MV-4-11 (cell line): ENCODE data around the gene CATSPERB.
A peak's percentile ranks its signal among the peaks of the same experiment; 100 is the strongest.
"Not testable (repeated sequence)": the region's sequence is repeated elsewhere in the genome, so short reads cannot be mapped to it uniquely, and the experiment has no call there.

Experiments used
- DNase-seq: peaks from one replicate; lab custom pipeline; 2025; lab: John Stamatoyannopoulos, UW

CATSPERB gene, protein sequence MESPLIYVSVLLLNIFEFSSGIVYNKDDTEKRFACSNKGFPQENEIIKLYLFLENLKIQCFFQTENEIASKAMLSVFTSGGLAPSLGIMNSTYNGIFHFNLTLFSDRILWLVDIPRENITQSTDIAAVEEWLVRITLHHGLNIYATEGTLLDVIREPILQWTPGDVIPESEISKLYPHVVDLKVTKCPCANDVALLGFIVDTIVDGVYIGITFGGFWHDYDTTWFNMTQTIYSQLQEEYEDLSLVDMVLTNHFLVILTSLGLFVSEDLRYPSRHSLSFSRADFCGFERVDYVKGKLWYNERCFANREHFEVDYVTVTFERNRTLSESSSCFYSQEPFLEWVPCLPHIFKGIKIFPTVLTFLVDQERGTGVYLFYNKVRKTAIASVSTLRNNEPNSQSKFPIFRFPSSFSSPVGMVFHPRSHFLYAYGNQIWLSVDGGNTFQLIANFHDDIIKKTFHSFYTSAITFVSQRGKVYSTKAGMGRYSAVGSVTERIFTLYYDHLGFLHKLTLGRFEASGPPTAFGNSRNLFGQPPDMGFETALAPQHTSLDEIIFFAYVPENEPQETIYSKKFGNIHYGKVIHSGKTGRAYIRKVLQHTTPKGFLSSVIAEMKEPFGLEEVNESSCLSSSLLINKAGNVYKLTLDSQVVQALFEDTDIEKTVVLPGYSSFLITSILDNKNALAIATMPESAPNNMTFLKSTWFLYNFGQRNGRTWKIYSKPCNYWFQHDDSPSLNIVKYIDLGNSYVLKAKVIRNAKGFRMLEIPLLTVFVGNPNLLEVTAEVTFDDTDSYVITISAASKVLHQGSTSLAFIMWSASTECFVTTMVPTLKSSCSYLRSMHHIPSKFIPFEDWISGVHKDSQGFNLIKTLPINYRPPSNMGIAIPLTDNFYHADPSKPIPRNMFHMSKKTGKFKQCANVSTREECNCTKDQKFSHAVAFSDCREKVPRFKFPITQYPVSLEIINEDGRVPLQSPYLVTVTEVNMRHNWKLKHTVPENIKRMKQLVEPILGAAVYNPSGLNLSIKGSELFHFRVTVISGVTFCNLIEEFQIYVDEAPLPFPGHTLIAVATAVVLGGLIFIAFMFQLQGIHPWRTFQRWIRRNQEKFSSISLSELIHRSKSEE

GRCh38 chr14:91731986-91732385, at the start of gene CATSPERB:
CATSPERB (minus strand) TSS chr14:91732086; CDS start chr14:91729479, 2,607 bp downstream.
- no peak for DNase-seq

DNA sequence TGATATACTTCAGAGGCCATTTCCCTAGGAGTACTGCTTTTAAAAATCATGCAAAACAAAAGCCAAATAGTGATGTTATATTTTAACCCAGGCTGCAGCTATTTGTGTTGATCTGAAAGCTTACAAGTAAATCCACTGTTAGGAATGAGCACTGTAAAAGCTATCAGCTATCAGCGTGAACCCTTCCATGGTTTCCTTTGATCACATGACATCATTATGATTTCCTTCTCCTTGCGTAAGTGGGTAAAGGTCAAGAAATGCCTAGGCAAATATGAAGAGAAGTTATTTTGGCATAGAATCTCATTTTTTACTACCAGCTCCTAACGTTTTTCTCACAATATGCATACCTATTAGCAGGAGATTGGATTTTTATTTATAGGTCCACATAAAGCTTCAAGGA, 48.6 kb upstream of the CATSPERB start:
- no peak for DNase-seq

DNA sequence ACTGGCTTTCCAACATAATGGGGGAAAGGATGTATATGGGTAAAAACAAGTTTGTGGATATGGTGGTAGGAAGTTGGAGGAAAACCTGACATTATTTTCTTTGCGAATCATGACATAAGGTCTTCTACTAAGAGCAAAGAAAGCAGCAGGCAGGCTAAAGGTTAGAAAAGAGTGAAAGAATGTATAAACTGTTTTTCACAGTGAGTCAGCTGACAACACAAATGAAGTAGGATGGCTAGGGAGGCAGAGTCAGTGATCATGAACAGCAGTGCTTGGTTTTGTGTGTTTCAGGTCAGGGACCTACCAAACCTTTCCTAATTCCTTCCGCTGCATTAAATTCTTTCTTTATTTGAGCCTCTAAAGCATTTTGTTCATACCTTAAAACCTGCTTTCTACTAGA, 46.3 kb upstream of the CATSPERB start:
- no peak for DNase-seq

GRCh38 chr14:91774140-91775096, 42.5 kb upstream of the CATSPERB start:
- peak; percentile 11 for DNase-seq

DNA sequence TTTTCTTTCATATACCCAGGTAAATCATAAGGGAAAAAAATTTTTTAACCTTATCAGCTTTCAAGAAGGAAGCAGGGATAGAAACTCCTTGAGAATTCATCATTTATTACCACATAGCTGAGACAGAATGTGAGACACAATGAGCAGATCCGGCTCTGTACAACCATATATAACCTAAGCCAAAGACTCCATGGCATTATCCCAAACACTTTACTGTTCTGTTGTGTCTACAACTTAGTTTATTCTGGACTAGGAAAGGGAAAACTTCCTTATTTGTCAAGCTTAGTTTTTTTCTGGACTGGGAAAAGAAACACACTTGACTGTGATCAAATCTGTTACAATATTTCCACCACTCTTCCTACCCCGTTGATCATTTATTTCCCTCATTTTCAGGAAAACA, 38.3 kb upstream of the CATSPERB start:
- no peak for DNase-seq

- DNase-seq: no peak
These were observed 23.8 kb upstream of the CATSPERB start for GRCh38 chr14:91755570-91756295.

DNA sequence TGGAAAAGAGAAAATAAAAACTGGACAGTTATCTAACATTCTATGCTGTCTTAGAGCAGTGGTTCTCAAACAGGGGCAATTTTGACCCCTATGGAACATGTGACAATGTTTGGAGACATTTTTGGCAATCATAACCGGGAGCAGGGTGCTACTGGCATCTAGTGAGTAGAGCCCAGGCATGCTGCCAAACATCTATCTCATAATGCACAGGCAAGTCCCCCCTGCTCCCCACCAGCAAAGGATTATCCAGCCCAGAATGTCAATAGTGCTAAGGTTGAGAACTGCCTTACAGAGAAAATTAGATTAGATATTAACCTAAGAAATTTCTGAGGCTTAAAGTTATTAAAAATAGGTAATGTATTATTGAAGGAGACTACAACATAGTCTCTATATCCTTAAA, 22.9 kb upstream of the CATSPERB start:
- no peak for DNase-seq

DNA sequence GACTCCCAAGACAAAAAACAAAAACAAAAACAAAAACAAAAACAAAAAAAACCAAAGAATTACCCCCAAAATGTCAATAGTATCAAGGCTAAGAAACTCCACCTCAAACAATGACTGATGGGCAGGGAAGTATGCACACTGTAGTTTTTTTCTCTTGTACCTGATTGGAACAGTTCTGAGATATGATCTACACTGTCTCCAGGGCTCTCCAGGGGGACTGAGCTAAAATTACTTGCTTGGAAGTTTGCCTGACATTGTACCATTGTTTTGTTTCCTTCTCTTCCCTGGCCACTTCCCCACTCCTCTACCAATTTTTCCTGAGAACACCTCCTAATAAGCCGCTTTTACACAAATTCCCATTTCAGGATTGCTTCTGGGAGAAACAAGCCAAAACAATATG, 22.3 kb upstream of the CATSPERB start:
- DNase-seq: no peak

GRCh38 chr14:91753501-91754128, 21.7 kb upstream of the CATSPERB start:
- DNase-seq: no peak

DNA sequence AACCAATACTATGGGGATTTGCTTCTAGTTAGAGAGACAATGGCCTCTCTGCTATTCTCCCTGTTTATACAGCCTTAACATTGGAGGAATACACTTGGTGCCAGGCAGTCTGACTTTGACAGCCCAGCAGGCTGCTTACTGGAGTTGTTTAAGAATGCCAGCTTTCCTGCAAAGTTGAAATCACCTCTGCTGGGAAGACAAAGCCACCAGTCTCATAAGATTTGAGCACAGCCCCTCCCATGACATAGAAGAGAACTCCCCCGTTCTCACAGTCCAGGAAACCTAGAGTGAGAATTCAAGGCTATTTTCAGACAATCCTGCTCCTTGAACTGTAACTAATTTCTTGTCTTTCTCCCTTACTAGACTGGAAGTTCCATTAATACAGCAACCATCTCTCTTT, 21.1 kb upstream of the CATSPERB start:
- DNase-seq: no peak

DNA sequence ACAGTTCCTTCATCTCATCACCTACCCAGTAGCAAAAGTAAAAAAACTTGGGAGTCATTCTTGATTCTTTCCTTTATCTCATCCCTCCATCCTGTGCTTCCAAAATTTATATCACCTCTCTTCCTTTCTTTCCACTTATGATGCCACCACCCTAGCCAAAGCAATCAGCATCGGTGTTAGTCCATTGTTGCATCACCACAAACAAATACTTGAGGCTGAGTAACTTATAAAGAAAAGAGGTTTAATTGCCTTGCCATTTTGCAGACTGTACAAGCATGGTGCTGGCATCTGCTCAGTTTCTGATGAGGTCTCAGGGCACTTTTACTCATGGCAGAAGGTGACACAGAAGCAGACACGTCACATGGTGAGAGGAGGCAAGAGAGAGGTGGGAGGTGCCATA, 19.8 kb upstream of the CATSPERB start:
- DNase-seq: no peak

DNA sequence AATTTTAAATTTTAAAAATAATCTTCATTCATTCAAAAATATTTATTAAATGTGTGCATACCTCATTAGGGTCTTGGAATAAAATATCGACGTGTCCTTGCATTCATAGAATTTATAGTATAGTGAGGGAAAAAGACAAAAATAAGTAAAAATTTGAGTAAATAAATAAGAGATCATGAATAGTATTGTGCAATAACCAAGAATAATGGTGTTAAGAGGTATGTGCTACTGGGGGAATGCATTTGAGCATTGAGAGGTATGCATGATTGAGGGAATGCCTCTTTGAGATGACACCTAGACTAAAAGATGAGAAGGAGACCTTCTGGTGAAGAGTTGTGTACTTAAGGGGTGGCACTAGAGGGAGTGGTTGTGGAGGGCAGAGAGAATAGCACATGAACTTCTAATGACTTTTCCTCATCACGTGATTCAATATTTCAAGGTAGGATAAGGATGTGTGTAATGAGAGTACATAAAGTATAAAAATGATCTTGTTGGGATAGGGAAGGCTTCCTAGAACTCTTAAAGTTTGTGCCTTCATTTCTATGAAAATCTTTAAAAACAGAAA, 18.8 kb upstream of the CATSPERB start:
- no peak for DNase-seq

- no peak for DNase-seq
These were observed 18.0 kb upstream of the CATSPERB start for GRCh38 chr14:91749868-91750267.

- DNase-seq: no peak
These were observed 16.2 kb upstream of the CATSPERB start for GRCh38 chr14:91748049-91748448.

- DNase-seq: no peak
These were observed 13.5 kb upstream of the CATSPERB start for GRCh38 chr14:91745344-91745743.

DNA sequence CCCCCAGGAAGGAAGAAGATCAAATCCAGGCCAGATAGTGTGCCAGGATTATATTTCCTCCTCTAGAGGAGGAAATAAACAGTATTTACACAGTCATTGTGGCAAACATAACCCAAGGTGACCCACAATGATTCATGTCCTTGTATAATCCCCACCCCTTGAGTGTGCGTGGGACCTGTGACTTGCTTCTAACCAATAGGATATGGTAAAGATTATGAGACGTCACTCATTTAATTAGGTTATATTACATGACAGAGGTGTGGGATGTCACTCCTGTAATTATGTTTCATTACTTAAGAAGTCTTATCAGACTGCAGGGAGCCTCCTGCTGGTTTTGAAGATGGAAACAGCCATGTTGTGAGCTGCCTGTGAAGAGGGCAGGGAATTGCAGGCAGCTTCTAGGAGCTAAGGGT, 12.2 kb upstream of the CATSPERB start:
- no peak for DNase-seq

GRCh38 chr14:91743305-91743653, 11.4 kb upstream of the CATSPERB start:
- no peak for DNase-seq

GRCh38 chr14:91742621-91743304, 10.9 kb upstream of the CATSPERB start:
- DNase-seq: no peak

GRCh38 chr14:91739867-91740266, 8.0 kb upstream of the CATSPERB start:
- not testable (repeated sequence) for DNase-seq
